Liver (tissue), 9 donors: ENCODE results near the gene WWC2. TPM values are rescaled to one million over a fixed set of nuclear protein-coding genes. Genes with fewer than 3 reads are reported as not detected.

Experiments used
- DNase-seq: peaks from one replicate; pipeline ENCODE4 v3.0.0-alpha.2; 2017; ENCODE audit warnings: low spot score
- H3K27ac ChIP-seq, 2 donors: one replicate each; pipeline ENCODE4 v1.7.0; 2013; ENCODE audit warnings: inconsistent platforms in 2 of 2, low read length in 2 of 2, control low read depth in 1 of 2, low read depth in 1 of 2, mild to moderate bottlenecking in 1 of 2
- H3K27me3 ChIP-seq, 4 donors: one replicate each; pipeline versions ENCODE4 v1.6.1 to v1.7.0; 2013; ENCODE audit warnings: low read length in 3 of 4, inconsistent platforms in 1 of 4, mild to moderate bottlenecking in 1 of 4, moderate library complexity in 1 of 4; ENCODE audit not compliant: control insufficient read depth in 4 of 4, insufficient read depth in 4 of 4
- H3K36me3 ChIP-seq, 4 donors: one replicate each; pipeline versions ENCODE4 v1.6.1 to v1.7.0; 2013; ENCODE audit warnings: low read length in 3 of 4, mild to moderate bottlenecking in 3 of 4, low read depth in 1 of 4, moderate library complexity in 1 of 4; ENCODE audit not compliant: control insufficient read depth in 4 of 4, insufficient read depth in 3 of 4
- H3K4me1 ChIP-seq, 4 donors: one replicate each; pipeline versions ENCODE4 v1.6.1 to v1.7.0; 2013; ENCODE audit warnings: low read length in 3 of 4, mild to moderate bottlenecking in 3 of 4, moderate library complexity in 1 of 4; ENCODE audit not compliant: control insufficient read depth in 4 of 4, insufficient read depth in 4 of 4
- H3K4me3 ChIP-seq, 3 donors: one replicate each; pipeline versions ENCODE4 v1.6.1 to v1.7.0; 2013; ENCODE audit warnings: low read length in 3 of 3, control low read depth in 1 of 3, low read depth in 1 of 3, mild to moderate bottlenecking in 1 of 3
- H3K9ac ChIP-seq, 2 donors: one replicate each; pipeline ENCODE4 v1.7.0; 2013; ENCODE audit warnings: low read length in 2 of 2, mild to moderate bottlenecking in 2 of 2, moderate library complexity in 2 of 2, control low read depth in 1 of 2, low read depth in 1 of 2
- H3K9me3 ChIP-seq, 4 donors: one replicate each; pipeline versions ENCODE4 v1.6.1 to v1.7.0; 2013; ENCODE audit warnings: low read length in 3 of 4; ENCODE audit not compliant: control insufficient read depth in 4 of 4
- ATF3 ChIP-seq: IDR thresholded peaks from 2 replicates; pipeline ENCODE4 v1.6.1; 2016; ENCODE audit warnings: antibody characterized with exemption
- CTCF ChIP-seq: fragments of 150-350 bp; IDR thresholded peaks from 2 replicates; pipeline ENCODE4 v1.5.1; 2017; ENCODE audit warnings: improper control_type of control experiment, low read depth, low read length; ENCODE audit not compliant: missing input control
- EGR1 ChIP-seq, 2 donors: IDR thresholded peaks; 2 replicates each; pipeline ENCODE4 v1.6.1; 2016 to 2018; ENCODE audit warnings: antibody characterized with exemption in 2 of 2, low read depth in 2 of 2
- FOXA1 ChIP-seq: IDR thresholded peaks from 2 replicates; pipeline ENCODE4 v1.6.1; 2016; ENCODE audit warnings: antibody characterized with exemption
- FOXA2 ChIP-seq: IDR thresholded peaks from 2 replicates; pipeline ENCODE4 v1.6.1; 2016; ENCODE audit warnings: antibody characterized with exemption
- GABPA ChIP-seq, 2 donors: IDR thresholded peaks in 1 of 2; conservative IDR thresholded peaks in 1 of 2; 2 replicates each; pipeline ENCODE4 v1.6.1; 2016; ENCODE audit warnings: antibody characterized with exemption in 2 of 2, mild to moderate bottlenecking in 1 of 2, moderate library complexity in 1 of 2
- HNF4G ChIP-seq: IDR thresholded peaks from 2 replicates; pipeline ENCODE4 v1.6.1; 2016; ENCODE audit warnings: antibody characterized with exemption
- JUND ChIP-seq, 2 donors: IDR thresholded peaks; 2 replicates each; pipeline ENCODE4 v1.6.1; 2016; ENCODE audit warnings: antibody characterized with exemption in 2 of 2
- NR2F2 ChIP-seq: IDR thresholded peaks from 2 replicates; pipeline ENCODE4 v1.6.1; 2016; ENCODE audit warnings: antibody characterized with exemption
- RAD21 ChIP-seq, 2 donors: IDR thresholded peaks; 2 replicates each; pipeline ENCODE4 v1.6.1; 2016; ENCODE audit warnings: antibody characterized with exemption in 2 of 2, mild to moderate bottlenecking in 2 of 2
- RXRA ChIP-seq, 2 donors: IDR thresholded peaks; 2 replicates each; pipeline ENCODE4 v1.6.1; 2017 to 2018; ENCODE audit warnings: antibody characterized with exemption in 2 of 2, mild to moderate bottlenecking in 1 of 2
- SP1 ChIP-seq: IDR thresholded peaks from 2 replicates; pipeline ENCODE4 v1.6.1; 2018; ENCODE audit warnings: antibody characterized with exemption, mild to moderate bottlenecking
- TAF1 ChIP-seq: conservative IDR thresholded peaks from 2 replicates; pipeline ENCODE4 v1.6.1; 2016; ENCODE audit warnings: antibody characterized with exemption, mild to moderate bottlenecking
- YY1 ChIP-seq: IDR thresholded peaks from 2 replicates; pipeline ENCODE4 v1.6.1; 2016; ENCODE audit warnings: antibody characterized with exemption, mild to moderate bottlenecking
- WGBS: extraction: QIAGEN DNeasy Blood & Tissue Kit; methylation state at CpG from one replicate; pipeline ENCODE4 v1.1.7; 2013; 5-methylcytosine and 5-hydroxymethylcytosine counted together
- polyA plus RNA-seq, 2 donors: library from polyadenylated mRNA; stranded (reverse) in 1 of 2; unstranded in 1 of 2; fragments of 200-250 nt in 1 of 2; fragments of >200 nt in 1 of 2; fragmentation: Nextera tagmentation in 1 of 2; extraction: Ambion mirVana in 1 of 2; gene quantifications; one replicate each; pipeline versions ENCODE4 v1.2.1 to v1.2.3, GENCODE V29; 2013 to 2015
- total RNA-seq, 2 donors: library from RNA; depleted of rRNA; stranded (reverse); fragments of >200 nt; gene quantifications; one replicate each; pipeline ENCODE4 v1.2.3, GENCODE V29; 2014
- TF ChIP-seq, protein P1 (sequence below): IDR thresholded peaks from 2 replicates; pipeline ENCODE4 v1.6.1; 2016; ENCODE audit warnings: antibody characterized with exemption
- TF ChIP-seq, protein P2 (sequence below): IDR thresholded peaks from 2 replicates; pipeline ENCODE4 v1.6.1; 2016; ENCODE audit warnings: antibody characterized with exemption
- TF ChIP-seq, protein P3 (sequence below): IDR thresholded peaks from 2 replicates; pipeline ENCODE4 v1.6.1; 2016; ENCODE audit warnings: antibody characterized with exemption, mild to moderate bottlenecking
- donor health status: healthy.
- donor health status: healthy.
- donor health status: healthy.
- donor health status: healthy.
- donor health status: healthy.

WWC2 gene
- total and polyA plus RNA-seq, 4 donors: 8.6 to 60.1 (median 13.3) TPM

- no peak for TF ChIP-seq CTCF
- TF ChIP-seq GABPA (IDR thresholded peaks at IDR 0.05 in 1 of 2, conservative IDR thresholded peaks at IDR 0.05 in 1 of 2): no peak
- TF ChIP-seq SP1: no peak
- no peak for TF ChIP-seq HNF4G
- TF ChIP-seq YY1: no peak
- TF ChIP-seq NR2F2: no peak
- TF ChIP-seq, protein P1, sequence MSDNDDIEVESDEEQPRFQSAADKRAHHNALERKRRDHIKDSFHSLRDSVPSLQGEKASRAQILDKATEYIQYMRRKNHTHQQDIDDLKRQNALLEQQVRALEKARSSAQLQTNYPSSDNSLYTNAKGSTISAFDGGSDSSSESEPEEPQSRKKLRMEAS: no peak
These were observed 8.9 kb downstream of the WWC2 start (continued) for GRCh38 chr4:183107891-183108459.

- Histone ChIP-seq H3K9ac (no peak overlapping the region), H3K4me3 (no peak overlapping the region), H3K27ac (peak overlapping the region; percentile 55 to 67), H3K9me3 (no peaks in the 10 kb centered on the region), H3K4me1 (peaks cover 15 to 43% (median 38%) of the 10 kb centered on the region in 4 donors), H3K27me3 (no peaks in the 10 kb centered on the region), H3K36me3 (no peaks in the 10 kb centered on the region)
- TF ChIP-seq CTCF: no peak
- no peak for TF ChIP-seq YY1
- no peak for DNase-seq
These were observed 11.2 kb downstream of the WWC2 start for GRCh38 chr4:183110244-183110643.

DNA sequence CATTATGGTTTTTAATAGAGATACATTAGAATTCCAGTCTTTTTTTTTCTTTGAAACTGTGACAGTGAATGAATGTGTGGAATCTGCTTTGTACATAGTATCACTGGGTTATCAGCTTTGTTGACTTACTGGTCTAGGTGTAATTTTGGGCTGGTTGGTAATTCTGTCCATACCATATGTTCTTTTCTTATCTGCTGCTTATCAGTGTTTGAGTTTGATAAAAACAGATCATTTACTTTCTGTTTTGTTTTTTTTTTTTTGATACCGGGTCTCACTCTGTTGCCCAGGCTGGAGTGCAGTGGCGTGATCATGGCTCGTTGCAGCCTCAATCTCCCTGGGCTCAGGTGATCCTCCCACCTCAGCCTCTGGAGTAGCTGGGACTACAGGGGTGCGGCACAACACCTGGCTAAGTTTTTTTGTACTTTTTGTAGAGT, 12.4 kb downstream of the WWC2 start:
- Histone ChIP-seq H3K27ac (peak overlapping the region; percentile 55 to 67), H3K4me1 (peaks cover 12 to 43% (median 39%) of the 10 kb centered on the region in 4 donors), H3K36me3 (no peaks in the 10 kb centered on the region), H3K9me3 (no peaks in the 10 kb centered on the region), H3K9ac (no peak overlapping the region), H3K27me3 (no peaks in the 10 kb centered on the region), H3K4me3 (no peak overlapping the region)
- WGBS: 39% methylated on average over 4 of the region's 4 CpGs
- DNase-seq: no peak
- TF ChIP-seq JUND (IDR thresholded peaks at IDR 0.05) (no peak), RXRA (IDR thresholded peaks at IDR 0.05) (peak in 1 of 2 donors; percentile 37), GABPA (IDR thresholded peaks at IDR 0.05 in 1 of 2, conservative IDR thresholded peaks at IDR 0.05 in 1 of 2) (no peak), NR2F2 (no peak), EGR1 (IDR thresholded peaks at IDR 0.05; ENCODE audit: low read depth in 2 of 2) (no peak), FOXA2 (peak; percentile 83), YY1 (no peak), TAF1 (no peak), CTCF (no peak), FOXA1 (peak; percentile 55), RAD21 (IDR thresholded peaks at IDR 0.05) (no peak), HNF4G (no peak), SP1 (no peak), ATF3 (no peak)
- TF ChIP-seq, protein P2, sequence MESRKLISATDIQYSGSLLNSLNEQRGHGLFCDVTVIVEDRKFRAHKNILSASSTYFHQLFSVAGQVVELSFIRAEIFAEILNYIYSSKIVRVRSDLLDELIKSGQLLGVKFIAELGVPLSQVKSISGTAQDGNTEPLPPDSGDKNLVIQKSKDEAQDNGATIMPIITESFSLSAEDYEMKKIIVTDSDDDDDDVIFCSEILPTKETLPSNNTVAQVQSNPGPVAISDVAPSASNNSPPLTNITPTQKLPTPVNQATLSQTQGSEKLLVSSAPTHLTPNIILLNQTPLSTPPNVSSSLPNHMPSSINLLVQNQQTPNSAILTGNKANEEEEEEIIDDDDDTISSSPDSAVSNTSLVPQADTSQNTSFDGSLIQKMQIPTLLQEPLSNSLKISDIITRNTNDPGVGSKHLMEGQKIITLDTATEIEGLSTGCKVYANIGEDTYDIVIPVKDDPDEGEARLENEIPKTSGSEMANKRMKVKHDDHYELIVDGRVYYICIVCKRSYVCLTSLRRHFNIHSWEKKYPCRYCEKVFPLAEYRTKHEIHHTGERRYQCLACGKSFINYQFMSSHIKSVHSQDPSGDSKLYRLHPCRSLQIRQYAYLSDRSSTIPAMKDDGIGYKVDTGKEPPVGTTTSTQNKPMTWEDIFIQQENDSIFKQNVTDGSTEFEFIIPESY: no peak
- TF ChIP-seq, protein P1: peak; percentile 32
- TF ChIP-seq, protein P3, sequence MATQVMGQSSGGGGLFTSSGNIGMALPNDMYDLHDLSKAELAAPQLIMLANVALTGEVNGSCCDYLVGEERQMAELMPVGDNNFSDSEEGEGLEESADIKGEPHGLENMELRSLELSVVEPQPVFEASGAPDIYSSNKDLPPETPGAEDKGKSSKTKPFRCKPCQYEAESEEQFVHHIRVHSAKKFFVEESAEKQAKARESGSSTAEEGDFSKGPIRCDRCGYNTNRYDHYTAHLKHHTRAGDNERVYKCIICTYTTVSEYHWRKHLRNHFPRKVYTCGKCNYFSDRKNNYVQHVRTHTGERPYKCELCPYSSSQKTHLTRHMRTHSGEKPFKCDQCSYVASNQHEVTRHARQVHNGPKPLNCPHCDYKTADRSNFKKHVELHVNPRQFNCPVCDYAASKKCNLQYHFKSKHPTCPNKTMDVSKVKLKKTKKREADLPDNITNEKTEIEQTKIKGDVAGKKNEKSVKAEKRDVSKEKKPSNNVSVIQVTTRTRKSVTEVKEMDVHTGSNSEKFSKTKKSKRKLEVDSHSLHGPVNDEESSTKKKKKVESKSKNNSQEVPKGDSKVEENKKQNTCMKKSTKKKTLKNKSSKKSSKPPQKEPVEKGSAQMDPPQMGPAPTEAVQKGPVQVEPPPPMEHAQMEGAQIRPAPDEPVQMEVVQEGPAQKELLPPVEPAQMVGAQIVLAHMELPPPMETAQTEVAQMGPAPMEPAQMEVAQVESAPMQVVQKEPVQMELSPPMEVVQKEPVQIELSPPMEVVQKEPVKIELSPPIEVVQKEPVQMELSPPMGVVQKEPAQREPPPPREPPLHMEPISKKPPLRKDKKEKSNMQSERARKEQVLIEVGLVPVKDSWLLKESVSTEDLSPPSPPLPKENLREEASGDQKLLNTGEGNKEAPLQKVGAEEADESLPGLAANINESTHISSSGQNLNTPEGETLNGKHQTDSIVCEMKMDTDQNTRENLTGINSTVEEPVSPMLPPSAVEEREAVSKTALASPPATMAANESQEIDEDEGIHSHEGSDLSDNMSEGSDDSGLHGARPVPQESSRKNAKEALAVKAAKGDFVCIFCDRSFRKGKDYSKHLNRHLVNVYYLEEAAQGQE: no peak
